Endothelial cell (in vitro differentiated cells): ENCODE measurements around the gene TMEM217. TPM values are rescaled to one million over a fixed set of nuclear protein-coding genes. Genes with fewer than 3 reads are reported as not detected.
"Not testable (repeated sequence)": the region's sequence is repeated elsewhere in the genome, so short reads cannot be mapped to it uniquely, and the experiment has no call there.

Experiments
- DNase-seq: peaks from one replicate; pipeline ENCODE4 v3.0.0; 2021; ENCODE audit warnings: low spot score
- H3K27ac Mint-ChIP-seq: one replicate; pipeline ENCODE4 v1.8.0; 2021; ENCODE audit warnings: mixed read lengths, inconsistent platforms; ENCODE audit not compliant: unreplicated experiment
- H3K27me3 Mint-ChIP-seq: one replicate; pipeline ENCODE4 v1.8.0; 2021; ENCODE audit warnings: mild to moderate bottlenecking, moderate library complexity, mixed read lengths, inconsistent platforms; ENCODE audit not compliant: unreplicated experiment
- H3K36me3 Mint-ChIP-seq: one replicate; pipeline ENCODE4 v1.8.0; 2021; ENCODE audit warnings: mild to moderate bottlenecking, low read depth, mixed read lengths, inconsistent platforms; ENCODE audit not compliant: unreplicated experiment
- H3K4me1 Mint-ChIP-seq: one replicate; pipeline ENCODE4 v1.8.0; 2021; ENCODE audit warnings: mild to moderate bottlenecking, mixed read lengths, inconsistent platforms; ENCODE audit not compliant: unreplicated experiment
- H3K4me3 Mint-ChIP-seq: one replicate; pipeline ENCODE4 v1.8.0; 2021; ENCODE audit warnings: mild to moderate bottlenecking, mixed read lengths, inconsistent platforms; ENCODE audit not compliant: unreplicated experiment
- H3K9me3 Mint-ChIP-seq: one replicate; pipeline ENCODE4 v1.8.0; 2021; ENCODE audit warnings: mixed read lengths, inconsistent platforms; ENCODE audit not compliant: unreplicated experiment
- CTCF ChIP-seq: fragments of 200-600 bp; sonication (generic); IDR thresholded peaks from one replicate; pipeline ENCODE4 v1.5.0; 2021; ENCODE audit warnings: antibody characterized with exemption; ENCODE audit not compliant: unreplicated experiment
- total RNA-seq: library from RNA; stranded (reverse); fragmentation: NEBNext Ultra II Directional; extraction: Animal tissue kit (Norgen Biotek cat#: 25700); gene quantifications from one replicate; pipeline ENCODE4 v1.2.1, GENCODE V29; 2021; ENCODE audit not compliant: unreplicated experiment

Gene TMEM217
- total RNA-seq, 1 donor from 2014 or later = 5.4 TPM

GRCh38 chr6:37202788-37203491, 55.0 kb downstream of the TMEM217 start:
- H3K27ac Mint-ChIP-seq = no peak overlapping the region

DNA sequence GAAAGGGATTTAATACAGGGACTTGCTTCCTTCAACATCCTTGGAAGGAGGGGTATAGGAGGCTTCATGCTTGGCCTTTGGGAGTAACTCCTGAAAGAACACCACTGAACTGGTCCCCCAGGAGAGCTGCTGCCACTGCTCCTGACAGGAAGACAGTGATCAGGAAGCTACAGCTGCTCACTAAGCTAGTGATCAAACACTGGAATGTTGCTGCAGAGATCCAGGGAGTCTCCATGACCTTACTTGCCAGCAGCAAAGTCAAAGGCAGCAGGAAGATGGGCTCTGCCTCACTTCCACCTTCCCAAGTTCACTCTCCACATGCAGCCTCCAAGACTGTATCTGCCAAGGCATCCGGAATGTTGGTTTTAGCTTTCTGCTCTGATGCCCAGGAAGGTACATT, 56.2 kb downstream of the TMEM217 start:
- TF ChIP-seq CTCF = no peak
- DNase-seq = no peak
- H3K36me3 Mint-ChIP-seq = no peaks in the 10 kb centered on the region
- H3K27me3 Mint-ChIP-seq = peaks cover 2% of the 10 kb centered on the region
- H3K9me3 Mint-ChIP-seq = no peaks in the 10 kb centered on the region
- H3K27ac Mint-ChIP-seq = no peak overlapping the region
- no peak overlapping the region for H3K4me3 Mint-ChIP-seq
- H3K4me1 Mint-ChIP-seq = peaks cover 21% of the 10 kb centered on the region

More at GRCh38 chr6:37202788-37203491, 55.0 kb downstream of the TMEM217 start:
- DNase-seq = no peak
- Mint-ChIP-seq H3K4me3 (no peak overlapping the region), H3K4me1 (peaks cover 21% of the 10 kb centered on the region), H3K36me3 (no peaks in the 10 kb centered on the region), H3K27me3 (peaks cover 2% of the 10 kb centered on the region), H3K9me3 (no peaks in the 10 kb centered on the region)
- TF ChIP-seq CTCF = no peak

- no peaks in the 10 kb centered on the region for H3K27me3 Mint-ChIP-seq
- H3K4me3 Mint-ChIP-seq = no peak overlapping the region
- no peak for DNase-seq
- H3K9me3 Mint-ChIP-seq = no peaks in the 10 kb centered on the region
- no peak overlapping the region for H3K27ac Mint-ChIP-seq
- peaks cover 12% of the 10 kb centered on the region for H3K4me1 Mint-ChIP-seq
- no peak for TF ChIP-seq CTCF
- H3K36me3 Mint-ChIP-seq = no peaks in the 10 kb centered on the region
These were observed 57.9 kb downstream of the TMEM217 start for GRCh38 chr6:37200085-37200484.

DNA sequence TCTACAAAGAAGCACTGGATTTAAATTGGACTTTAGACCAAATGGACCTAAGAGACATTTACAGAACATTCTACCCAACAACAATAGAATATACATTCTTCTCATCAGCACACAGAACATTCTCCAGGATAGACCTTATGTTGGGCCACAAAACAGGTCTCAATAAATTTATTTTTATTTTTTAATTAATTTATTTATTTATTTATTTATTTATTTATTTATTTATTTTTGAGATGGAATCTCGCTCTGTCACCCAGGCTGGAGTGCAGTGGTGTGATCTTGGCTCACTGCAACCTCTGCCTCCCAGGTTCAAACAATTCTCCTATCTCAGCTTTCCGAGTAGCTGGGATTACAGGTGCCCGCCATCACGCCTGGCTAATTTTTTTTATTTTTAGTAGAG, 61.5 kb downstream of the TMEM217 start:
- H3K4me3 Mint-ChIP-seq, H3K9me3 Mint-ChIP-seq, H3K27me3 Mint-ChIP-seq, H3K4me1 Mint-ChIP-seq, DNase-seq, H3K27ac Mint-ChIP-seq, H3K36me3 Mint-ChIP-seq: not testable (repeated sequence)

- not testable (repeated sequence) for H3K4me3 Mint-ChIP-seq, H3K27me3 Mint-ChIP-seq, H3K4me1 Mint-ChIP-seq, H3K9me3 Mint-ChIP-seq, H3K36me3 Mint-ChIP-seq, DNase-seq, H3K27ac Mint-ChIP-seq
These were observed 63.1 kb downstream of the TMEM217 start for GRCh38 chr6:37194886-37195285.

DNA sequence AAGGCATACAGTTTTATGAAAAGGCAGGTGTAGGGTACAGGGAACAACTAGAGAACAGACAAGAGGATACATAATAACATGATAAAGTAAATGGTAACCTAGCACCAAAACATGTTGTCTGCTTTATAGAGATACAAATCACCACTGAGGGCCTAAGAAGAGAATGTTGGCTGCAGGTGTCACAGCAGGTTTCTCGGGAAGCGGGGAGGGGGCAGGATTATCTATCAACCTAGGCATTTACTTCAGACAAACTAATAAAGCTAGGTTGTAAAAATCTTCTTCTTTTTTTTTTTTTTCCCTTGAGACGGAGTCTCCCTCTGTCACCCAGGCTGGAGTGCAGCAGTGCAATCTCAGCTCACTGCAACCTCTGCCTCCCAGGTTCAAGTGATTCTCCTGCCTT, 65.3 kb downstream of the TMEM217 start:
- Mint-ChIP-seq H3K27me3 (no peaks in the 10 kb centered on the region), H3K4me3 (no peak overlapping the region), H3K9me3 (no peaks in the 10 kb centered on the region), H3K27ac (no peak overlapping the region), H3K36me3 (no peaks in the 10 kb centered on the region), H3K4me1 (no peaks in the 10 kb centered on the region)
- DNase-seq = no peak
- no peak for TF ChIP-seq CTCF
